AG08396 (cell line): ENCODE results near the gene ZBTB37.
"Not testable (repeated sequence)": the region's sequence is repeated elsewhere in the genome, so short reads cannot be mapped to it uniquely, and the experiment has no call there.

ENCODE experiments used
- DNase-seq: peaks from one replicate; pipeline ENCODE4 v3.0.0; 2012; ENCODE audit warnings: low spot score, mixed read lengths

The ZBTB37 gene

GRCh38 chr1:173865468-173866164, 2.6 kb upstream of the ZBTB37 start:
- DNase-seq = no peak

GRCh38 chr1:173866413-173867115, 1.6 kb upstream of the ZBTB37 start:
- DNase-seq = no peak

GRCh38 chr1:173867141-173867752, 933 bp upstream of the ZBTB37 start:
- no peak for DNase-seq

GRCh38 chr1:173867753-173868265, 371 bp upstream of the ZBTB37 start, which contains the start of gene GAS5:
TSS of gene GAS5 (minus strand) at chr1:173867989.
- peak; percentile 96 for DNase-seq

- DNase-seq = no peak
Measured at GRCh38 chr1:173869021-173869359, 810 bp downstream of the ZBTB37 start.

- DNase-seq = no peak
Measured at GRCh38 chr1:173870252-173871075, 2.3 kb downstream of the ZBTB37 start.

- DNase-seq = no peak
Measured at GRCh38 chr1:173871091-173871490, 2.9 kb downstream of the ZBTB37 start.

- DNase-seq = no peak
Measured at GRCh38 chr1:173871500-173871899, 3.3 kb downstream of the ZBTB37 start.

GRCh38 chr1:173876732-173877131, 8.6 kb downstream of the ZBTB37 start:
- DNase-seq = no peak

- no peak for DNase-seq
Measured at GRCh38 chr1:173878251-173878650, 10.1 kb downstream of the ZBTB37 start.

- DNase-seq = not testable (repeated sequence)
Measured at GRCh38 chr1:173881117-173881516, 12.9 kb downstream of the ZBTB37 start.

- DNase-seq = no peak
Measured at GRCh38 chr1:173884701-173885100, 16.5 kb downstream of the ZBTB37 start.

- DNase-seq = no peak
Measured at GRCh38 chr1:173886746-173887611, 18.8 kb downstream of the ZBTB37 start.

GRCh38 chr1:173887627-173888026, 19.4 kb downstream of the ZBTB37 start:
- no peak for DNase-seq

- DNase-seq = no peak
Measured at GRCh38 chr1:173888749-173889148, 20.6 kb downstream of the ZBTB37 start.

GRCh38 chr1:173889885-173890284, 21.7 kb downstream of the ZBTB37 start:
- DNase-seq = no peak

- DNase-seq = no peak
Measured at GRCh38 chr1:173893611-173894010, 25.4 kb downstream of the ZBTB37 start.

- no peak for DNase-seq
Measured at GRCh38 chr1:173894189-173894588, 26.0 kb downstream of the ZBTB37 start.

- no peak for DNase-seq
Measured at GRCh38 chr1:173900427-173900826, 32.2 kb downstream of the ZBTB37 start.

- no peak for DNase-seq
Measured at GRCh38 chr1:173900992-173901391, 32.8 kb downstream of the ZBTB37 start.
